ENCODE results near the gene SASH3. TPM values are rescaled to one million over a fixed set of nuclear protein-coding genes. Genes with fewer than 3 reads are reported as not detected.

SASH3 gene
- total and polyA plus RNA-seq, 4 donors, result 12.0 to 90.1 (median 32.6) TPM

DNA sequence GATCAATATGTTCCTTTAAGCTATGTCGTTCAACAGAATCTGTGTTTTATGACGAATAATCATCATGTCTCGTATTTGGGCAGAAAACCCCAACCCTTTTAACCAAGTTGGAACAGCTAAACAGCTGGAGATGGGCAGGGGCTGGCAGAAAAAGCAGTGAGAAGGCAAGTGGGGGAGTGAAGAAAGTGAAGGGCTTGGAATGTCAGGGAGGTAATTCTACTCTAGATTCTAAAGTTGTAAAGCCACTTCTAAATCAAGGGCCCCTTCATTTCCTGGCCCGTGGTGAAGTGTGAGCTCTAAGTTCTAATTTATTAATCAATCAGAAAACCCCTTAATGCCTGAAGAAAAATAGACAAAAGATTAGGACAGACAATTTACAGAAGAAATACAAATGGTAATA is 20.4 kb downstream of the SASH3 start:
- peaks cover 0 to 2% (median 0%) of the 10 kb centered on the region in 3 donors for H3K27me3 ChIP-seq (ENCODE audit: control insufficient read depth in 3 of 3, insufficient read depth in 3 of 3, low read length in 2 of 3)
- H3K9me3 ChIP-seq (ENCODE audit: control insufficient read depth in 4 of 4, insufficient read depth in 3 of 4, low read length in 3 of 4), result peaks cover 0 to 2% (median 0%) of the 10 kb centered on the region in 4 donors
- no peak overlapping the region for H3K4me3 ChIP-seq
- H3K4me1 ChIP-seq (ENCODE audit: control insufficient read depth in 5 of 5, insufficient read depth in 5 of 5, low read length in 5 of 5), result no peaks in the 10 kb centered on the region
- peaks cover 0 to 3% (median 0%) of the 10 kb centered on the region in 4 donors for H3K36me3 ChIP-seq (ENCODE audit: control insufficient read depth in 4 of 4, insufficient read depth in 4 of 4, low read length in 4 of 4)
- no peak overlapping the region for H3K27ac ChIP-seq (ENCODE audit: low read depth in 1 of 2, low read length in 1 of 2)
- DNase-seq (peak in 1 of 3 donors; percentile 20), ATAC-seq (ENCODE audit: insufficient read depth, low FRiP score) (no peak)
- 65 to 75% methylated on average over 4 of the region's 4 CpGs for WGBS, 2 donors
- H3K9ac ChIP-seq (ENCODE audit: insufficient read depth in 1 of 2, low read length in 2 of 2), result no peak overlapping the region
- TF ChIP-seq, protein P1, sequence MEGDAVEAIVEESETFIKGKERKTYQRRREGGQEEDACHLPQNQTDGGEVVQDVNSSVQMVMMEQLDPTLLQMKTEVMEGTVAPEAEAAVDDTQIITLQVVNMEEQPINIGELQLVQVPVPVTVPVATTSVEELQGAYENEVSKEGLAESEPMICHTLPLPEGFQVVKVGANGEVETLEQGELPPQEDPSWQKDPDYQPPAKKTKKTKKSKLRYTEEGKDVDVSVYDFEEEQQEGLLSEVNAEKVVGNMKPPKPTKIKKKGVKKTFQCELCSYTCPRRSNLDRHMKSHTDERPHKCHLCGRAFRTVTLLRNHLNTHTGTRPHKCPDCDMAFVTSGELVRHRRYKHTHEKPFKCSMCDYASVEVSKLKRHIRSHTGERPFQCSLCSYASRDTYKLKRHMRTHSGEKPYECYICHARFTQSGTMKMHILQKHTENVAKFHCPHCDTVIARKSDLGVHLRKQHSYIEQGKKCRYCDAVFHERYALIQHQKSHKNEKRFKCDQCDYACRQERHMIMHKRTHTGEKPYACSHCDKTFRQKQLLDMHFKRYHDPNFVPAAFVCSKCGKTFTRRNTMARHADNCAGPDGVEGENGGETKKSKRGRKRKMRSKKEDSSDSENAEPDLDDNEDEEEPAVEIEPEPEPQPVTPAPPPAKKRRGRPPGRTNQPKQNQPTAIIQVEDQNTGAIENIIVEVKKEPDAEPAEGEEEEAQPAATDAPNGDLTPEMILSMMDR (IDR thresholded peaks at IDR 0.05; ENCODE audit: control extremely low read depth, extremely low read depth), result no peak

DNA sequence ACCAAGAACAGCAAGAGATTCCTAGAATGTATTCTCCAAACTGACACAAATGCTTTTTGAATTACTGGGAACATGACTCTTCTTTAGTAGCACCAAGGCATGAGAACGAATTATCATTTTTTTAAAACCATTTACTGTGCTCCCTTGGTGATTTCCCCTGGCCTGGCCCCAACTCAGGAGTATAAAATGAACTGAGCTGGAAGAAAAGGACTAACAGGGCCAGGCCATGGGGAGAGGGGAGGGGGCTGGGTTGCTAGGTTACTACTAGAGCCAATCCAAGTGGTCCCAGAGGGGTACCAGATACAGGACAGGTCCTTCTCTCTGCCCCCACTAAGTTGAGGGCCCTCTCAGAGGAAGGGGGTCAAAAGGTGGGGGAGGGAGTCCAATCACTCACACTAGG is 23.1 kb downstream of the SASH3 start:
- DNase-seq (no peak), ATAC-seq (ENCODE audit: insufficient read depth, low FRiP score) (no peak)
- Histone ChIP-seq H3K4me1 (ENCODE audit: control insufficient read depth in 5 of 5, insufficient read depth in 5 of 5, low read length in 5 of 5) (no peaks in the 10 kb centered on the region), H3K27me3 (ENCODE audit: control insufficient read depth in 3 of 3, insufficient read depth in 3 of 3, low read length in 2 of 3) (peaks cover 0 to 2% (median 0%) of the 10 kb centered on the region in 3 donors), H3K27ac (ENCODE audit: low read depth in 1 of 2, low read length in 1 of 2) (no peak overlapping the region), H3K4me3 (no peak overlapping the region), H3K9ac (ENCODE audit: insufficient read depth in 1 of 2, low read length in 2 of 2) (no peak overlapping the region), H3K9me3 (ENCODE audit: control insufficient read depth in 4 of 4, insufficient read depth in 3 of 4, low read length in 3 of 4) (peaks cover 0 to 3% (median 0%) of the 10 kb centered on the region in 4 donors), H3K36me3 (ENCODE audit: control insufficient read depth in 4 of 4, insufficient read depth in 4 of 4, low read length in 4 of 4) (peaks cover 0 to 4% (median 1%) of the 10 kb centered on the region in 4 donors)
- WGBS, 2 donors, result 47 to 75% methylated on average over 1 of the region's 1 CpG
- TF ChIP-seq, protein P1 (IDR thresholded peaks at IDR 0.05; ENCODE audit: control extremely low read depth, extremely low read depth), result no peak

DNA sequence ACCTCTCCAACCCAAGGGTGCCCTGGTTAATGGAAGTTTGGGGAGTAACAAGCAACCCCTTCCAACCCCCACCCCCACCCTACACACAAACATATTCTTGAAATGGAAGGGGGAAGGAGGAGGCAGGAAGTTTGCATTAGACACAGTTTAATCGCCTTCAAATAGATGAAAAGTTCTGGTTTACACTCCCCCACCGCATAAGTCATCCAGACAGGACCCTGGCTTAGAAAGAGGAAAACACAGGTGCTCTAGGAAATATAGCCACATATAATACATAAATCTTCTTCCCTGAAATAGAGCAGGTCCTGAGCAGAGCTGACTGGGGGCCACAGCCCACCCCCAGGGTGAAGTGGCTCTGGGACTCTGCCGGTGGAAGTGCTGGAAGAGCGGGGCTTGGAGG is 25.1 kb downstream of the SASH3 start:
- no peak overlapping the region for H3K4me3 ChIP-seq
- H3K9ac ChIP-seq (ENCODE audit: insufficient read depth in 1 of 2, low read length in 2 of 2), result no peak overlapping the region
- no peak overlapping the region for H3K27ac ChIP-seq (ENCODE audit: low read depth in 1 of 2, low read length in 1 of 2)
- peaks cover 0 to 2% (median 0%) of the 10 kb centered on the region in 3 donors for H3K27me3 ChIP-seq (ENCODE audit: control insufficient read depth in 3 of 3, insufficient read depth in 3 of 3, low read length in 2 of 3)
- H3K4me1 ChIP-seq (ENCODE audit: control insufficient read depth in 5 of 5, insufficient read depth in 5 of 5, low read length in 5 of 5), result no peaks in the 10 kb centered on the region
- 45 to 75% methylated on average over 4 of the region's 4 CpGs for WGBS, 2 donors
- ATAC-seq (ENCODE audit: insufficient read depth, low FRiP score) (no peak), DNase-seq (no peak)
- TF ChIP-seq, protein P1 (IDR thresholded peaks at IDR 0.05; ENCODE audit: control extremely low read depth, extremely low read depth), result no peak
- H3K9me3 ChIP-seq (ENCODE audit: control insufficient read depth in 4 of 4, insufficient read depth in 3 of 4, low read length in 3 of 4), result peaks cover 0 to 2% (median 0%) of the 10 kb centered on the region in 4 donors
- peaks cover 2 to 6% (median 4%) of the 10 kb centered on the region in 4 donors for H3K36me3 ChIP-seq (ENCODE audit: control insufficient read depth in 4 of 4, insufficient read depth in 4 of 4, low read length in 4 of 4)
